Left lobe of liver (tissue), 2 donors: ENCODE measurements around the gene SIRPA. TPM values are rescaled to one million over a fixed set of nuclear protein-coding genes. Genes with fewer than 3 reads are reported as not detected.

ENCODE experiments used
- ATAC-seq: fragments of 200-7000 bp; cut with Tn5 transposase; one replicate; pipeline ENCODE4 v1.9.1; 2020; ENCODE audit warnings: mild to moderate bottlenecking, moderate library complexity
- DNase-seq: peaks from one replicate; pipeline ENCODE4 v3.0.0-alpha.2; 2020; ENCODE audit warnings: low spot score
- total RNA-seq: library from RNA; stranded (reverse); gene quantifications from one replicate; pipeline ENCODE4 v1.2.1, GENCODE V29; 2021
- donor health status: DM: no; HTN: no; CAD: no; lungs with moderate emphysema.
- donor health status: DM: no; HTN: yes; CAD: no.

The SIRPA gene
- total RNA-seq, 1 donor from 2014 or later: 35.9 TPM

GRCh38 chr20:1928782-1929181 is 33.6 kb downstream of the SIRPA start:
- ATAC-seq (no peak), DNase-seq (no peak)

- DNase-seq (no peak), ATAC-seq (peak; percentile 7)
Measured at GRCh38 chr20:1929460-1929859, 34.3 kb downstream of the SIRPA start.

DNA sequence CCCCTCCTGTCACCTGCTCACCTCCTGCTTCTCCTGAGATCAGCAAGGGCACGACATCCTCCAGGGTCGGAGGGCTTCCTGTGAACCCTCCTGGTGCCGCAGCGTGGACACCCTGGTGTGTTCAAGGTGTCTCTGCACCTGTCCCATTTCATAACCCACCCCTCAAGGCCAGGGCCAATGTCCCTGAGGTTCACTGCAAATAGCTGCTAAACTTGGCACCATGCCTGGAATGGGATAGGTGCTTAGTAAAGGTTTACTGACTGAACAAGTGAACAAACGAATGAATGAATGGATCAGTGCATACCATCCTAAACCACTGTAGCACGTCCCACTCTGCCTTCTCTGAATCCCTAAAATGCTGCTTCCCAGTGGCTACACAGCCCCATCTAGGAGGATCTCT is 35.0 kb downstream of the SIRPA start:
- DNase-seq: peak; percentile 57
- peak; percentile 41 for ATAC-seq

DNA sequence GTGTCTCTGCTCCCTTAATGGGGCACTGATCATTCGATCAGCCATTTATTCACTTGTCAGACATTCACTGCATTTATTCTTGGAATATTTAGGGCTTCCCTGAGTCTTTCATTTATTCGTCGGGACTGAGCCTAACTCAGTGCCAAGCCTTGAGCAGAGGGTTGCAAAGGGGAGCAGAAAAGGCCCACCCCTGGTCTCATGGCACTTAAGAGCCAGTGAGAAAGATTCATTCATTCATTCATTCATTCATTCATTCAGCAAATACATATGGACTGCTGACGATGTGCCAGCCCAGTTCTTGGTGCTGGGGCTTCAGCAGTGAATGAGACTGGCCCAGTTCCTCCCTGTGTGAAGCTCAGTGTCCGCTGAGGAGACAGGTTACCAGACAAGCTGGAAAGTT is 36.6 kb downstream of the SIRPA start:
- no peak for DNase-seq
- ATAC-seq: no peak

- DNase-seq (no peak), ATAC-seq (no peak)
Measured at GRCh38 chr20:1932971-1933370, 37.8 kb downstream of the SIRPA start.

- peak; percentile 40 for ATAC-seq
- DNase-seq: peak; percentile 60
Measured at GRCh38 chr20:1933465-1933870, 38.3 kb downstream of the SIRPA start.

DNA sequence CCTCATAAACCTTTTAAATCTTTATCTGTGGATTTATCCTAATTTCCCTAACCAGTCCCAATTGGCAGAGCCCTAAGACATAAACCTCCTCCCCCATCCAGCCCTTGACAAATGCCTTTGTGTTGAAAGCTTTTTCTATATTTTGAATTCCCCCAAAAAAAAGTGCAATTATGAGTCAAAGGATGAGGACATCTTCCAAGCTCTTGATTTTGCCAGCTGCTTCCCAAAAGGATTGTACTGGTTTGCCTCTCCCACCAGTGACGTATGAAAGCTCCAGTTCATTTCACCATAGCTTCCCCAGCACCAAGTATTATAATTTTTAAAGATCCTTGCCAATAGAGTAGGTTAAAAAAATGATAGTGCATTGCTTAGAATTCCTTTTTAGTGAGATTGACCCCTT is 38.9 kb downstream of the SIRPA start:
- DNase-seq (no peak), ATAC-seq (no peak)

DNA sequence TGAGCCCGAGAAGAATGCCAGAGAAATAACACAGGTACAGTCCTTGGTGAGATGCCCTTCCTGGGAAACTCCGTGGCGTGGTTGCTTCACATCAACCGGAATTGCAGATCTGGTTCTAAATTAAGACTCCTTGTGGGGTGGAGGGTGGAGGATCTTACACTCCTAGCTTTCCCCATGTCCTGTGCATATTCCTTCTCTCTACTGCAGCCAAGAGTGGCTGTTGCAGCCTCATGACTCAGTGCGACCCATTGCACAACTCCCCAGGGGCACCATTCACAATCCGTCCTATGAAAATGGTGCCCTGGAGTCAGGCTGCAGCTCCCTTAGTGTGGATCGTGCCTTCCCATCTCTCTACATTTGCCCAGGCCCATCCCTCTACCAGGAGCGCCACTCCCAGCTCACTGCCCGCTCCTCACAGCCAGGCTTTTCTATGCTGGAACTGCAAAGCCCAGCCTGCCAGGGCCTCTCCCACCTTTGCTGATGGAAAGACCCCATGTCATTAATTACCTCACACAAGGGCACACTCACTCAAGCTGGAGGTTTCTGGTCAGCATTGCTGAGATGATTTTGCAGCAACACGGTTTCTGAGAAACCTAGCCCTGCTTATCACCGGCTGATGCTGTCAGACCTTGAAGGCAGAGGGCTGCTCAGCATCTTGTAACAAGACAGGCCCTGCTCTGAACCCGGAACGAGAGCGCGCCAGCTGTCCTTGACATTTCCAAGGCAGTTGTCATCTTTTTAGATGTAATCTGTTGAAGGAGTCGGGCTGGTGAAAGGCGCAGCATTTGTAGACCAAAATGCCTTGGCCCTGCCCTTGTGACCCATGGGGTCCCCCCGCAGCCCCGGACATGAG is 39.7 kb downstream of the SIRPA start:
- no peak for ATAC-seq

DNA sequence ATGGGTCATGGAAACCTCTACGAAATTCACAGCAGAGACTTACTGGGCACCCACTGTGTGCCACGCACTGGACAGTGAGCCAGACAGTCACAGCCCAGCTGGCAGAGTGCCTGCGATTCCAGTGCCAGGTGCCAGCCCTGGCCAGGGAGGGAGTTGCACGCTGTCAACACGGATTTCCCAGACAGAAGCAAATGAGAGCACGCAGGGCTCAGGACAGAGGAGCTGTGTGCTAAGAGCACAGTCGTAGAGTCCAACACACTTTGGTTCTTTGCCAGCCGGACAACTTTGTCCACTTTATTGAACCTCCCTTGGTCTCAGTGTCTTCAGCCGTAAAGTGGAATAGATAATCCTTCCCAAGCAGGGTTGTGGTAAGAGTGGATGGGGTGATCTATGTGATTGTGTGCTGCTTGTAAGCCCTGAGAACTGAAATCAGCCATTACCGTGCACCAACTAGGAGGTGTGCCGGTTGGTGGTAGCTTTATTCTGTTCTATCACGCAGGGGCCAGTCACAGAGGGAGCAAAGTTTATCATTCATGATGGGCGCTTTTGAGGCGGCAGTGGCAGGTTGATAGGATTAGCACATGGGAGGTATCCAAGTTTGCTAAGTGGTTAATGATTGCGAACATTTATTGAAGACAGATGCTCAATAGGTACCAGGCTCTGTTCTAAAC is 40.6 kb downstream of the SIRPA start:
- peak; percentile 93 for DNase-seq
- ATAC-seq: peak; percentile 68

More for the DNA sequence above, 39.7 kb downstream of the SIRPA start:
- DNase-seq: no peak

GRCh38 chr20:1937316-1937976 is 42.2 kb downstream of the SIRPA start:
- DNase-seq (no peak), ATAC-seq (no peak)

GRCh38 chr20:1938464-1939269 is 43.5 kb downstream of the SIRPA start:
- ATAC-seq: peak; percentile 64
- DNase-seq: peak; percentile 77

DNA sequence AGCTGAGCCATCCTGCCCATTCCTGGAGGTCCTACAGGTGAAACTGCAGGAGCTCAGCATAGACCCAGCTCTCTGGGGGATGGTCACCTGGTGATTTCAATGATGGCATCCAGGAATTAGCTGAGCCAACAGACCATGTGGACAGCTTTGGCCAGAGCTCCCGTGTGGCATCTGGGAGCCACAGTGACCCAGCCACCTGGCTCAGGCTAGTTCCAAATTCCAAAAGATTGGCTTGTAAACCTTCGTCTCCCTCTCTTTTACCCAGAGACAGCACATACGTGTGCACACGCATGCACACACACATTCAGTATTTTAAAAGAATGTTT is 44.0 kb downstream of the SIRPA start:
- DNase-seq (peak; percentile 86), ATAC-seq (peak; percentile 62)

- DNase-seq (no peak), ATAC-seq (no peak)
Measured at GRCh38 chr20:1940581-1940980, 45.4 kb downstream of the SIRPA start.

DNA sequence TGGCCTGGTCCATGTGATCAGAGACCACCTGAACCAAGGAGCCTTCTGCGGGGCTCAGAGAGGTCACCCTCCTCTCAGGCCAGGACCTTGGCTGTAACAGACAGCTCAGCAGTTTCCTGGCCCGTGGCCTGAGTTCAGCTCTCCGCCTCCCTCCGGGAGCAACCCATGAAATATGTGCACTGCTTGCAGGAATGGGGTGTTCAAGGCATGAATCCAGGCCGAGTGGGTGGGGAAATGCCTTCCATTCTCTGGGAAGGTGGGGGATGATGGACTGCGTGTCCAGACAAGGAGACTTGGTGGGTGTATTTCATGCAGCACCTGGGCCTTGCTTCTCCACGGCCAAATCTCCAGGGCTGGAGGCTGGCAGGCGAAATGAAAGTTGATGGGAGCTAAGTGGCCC is 46.0 kb downstream of the SIRPA start:
- peak; percentile 67 for DNase-seq

GRCh38 chr20:1942061-1942460 is 46.9 kb downstream of the SIRPA start:
- ATAC-seq (no peak), DNase-seq (no peak)

More for the DNA sequence above, 46.0 kb downstream of the SIRPA start:
- ATAC-seq: peak; percentile 26

GRCh38 chr20:1942486-1943274 is 47.5 kb downstream of the SIRPA start:
- ATAC-seq (no peak), DNase-seq (no peak)

DNA sequence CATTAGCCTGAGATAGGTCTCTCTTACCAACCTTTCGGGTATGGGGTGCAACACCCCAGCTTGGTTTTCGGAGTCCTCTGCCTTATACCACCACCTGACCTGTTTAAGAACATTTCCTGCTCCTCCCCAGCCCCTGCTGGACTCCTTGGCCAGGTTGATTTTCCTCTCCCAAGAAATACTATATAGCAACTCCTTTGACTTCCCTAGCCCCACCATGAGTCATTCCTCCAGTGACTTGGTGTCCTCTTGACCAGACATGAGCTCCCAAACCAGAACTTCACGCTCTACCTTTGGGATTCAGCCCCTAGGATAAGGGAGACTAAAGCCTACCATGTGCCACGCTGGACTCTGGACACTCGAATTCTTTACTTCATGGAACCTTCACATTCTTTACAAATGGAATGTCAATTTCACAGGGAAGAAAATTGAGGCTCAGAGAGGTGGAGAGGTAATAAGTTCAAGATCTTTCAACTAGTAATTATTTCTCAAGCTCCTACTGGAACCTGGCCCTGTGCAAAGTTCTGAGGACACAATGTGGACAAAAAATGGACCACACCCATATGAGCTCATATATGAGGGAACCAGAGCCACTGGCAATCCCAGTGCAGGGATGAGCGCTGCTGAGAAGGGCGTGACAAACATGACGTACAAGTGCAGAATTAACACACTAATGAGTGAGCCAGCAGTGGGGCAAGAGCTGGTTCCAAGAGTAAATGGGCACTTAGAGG is 48.2 kb downstream of the SIRPA start:
- DNase-seq (no peak), ATAC-seq (no peak)

DNA sequence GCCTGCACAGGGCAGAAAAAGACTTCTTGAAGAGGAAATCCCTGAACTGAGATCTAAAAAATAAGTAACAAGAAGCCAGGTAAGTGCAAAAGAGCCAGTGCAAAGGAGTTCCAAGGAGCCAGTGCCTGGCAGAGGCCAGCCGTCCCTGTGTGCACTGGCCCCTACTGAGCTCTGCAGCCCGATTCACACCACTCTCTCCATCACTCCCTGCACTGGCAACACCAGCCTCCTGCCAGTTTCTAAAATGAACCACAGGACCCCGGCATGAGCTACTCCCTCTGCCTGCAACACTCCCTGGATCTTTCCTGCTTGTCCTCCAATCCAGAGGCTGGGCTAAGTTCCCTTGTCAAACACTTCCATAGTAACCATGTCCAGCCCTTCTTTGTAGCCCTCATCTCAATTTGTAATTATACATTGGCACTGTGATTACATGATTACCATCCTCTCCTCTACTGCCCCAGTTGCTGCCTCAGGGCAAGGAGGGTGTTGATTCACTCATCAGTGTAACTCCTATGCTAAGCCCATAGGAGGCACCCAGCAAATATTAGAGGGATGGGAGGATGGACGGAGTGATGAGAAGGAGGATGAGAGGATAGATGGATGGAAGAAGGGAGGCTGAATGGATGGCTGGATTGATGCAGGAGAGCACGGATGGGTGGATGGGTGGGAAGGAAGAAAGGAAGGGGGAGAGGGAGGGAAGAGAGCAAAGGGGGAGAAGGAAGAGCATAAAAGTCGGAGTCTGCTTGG is 49.3 kb downstream of the SIRPA start:
- DNase-seq (no peak), ATAC-seq (no peak)

- DNase-seq (peak; percentile 97), ATAC-seq (peak; percentile 86)
Measured at GRCh38 chr20:1945134-1945618, 50.0 kb downstream of the SIRPA start.
